Caco-2 (cell line): ENCODE measurements around the gene EPS15. TPM values are rescaled to one million over a fixed set of nuclear protein-coding genes. Genes with fewer than 3 reads are reported as not detected.

Experiments
- BruUV-seq: library from RNA; stranded (reverse); fragments of 400-500 nt; replicated peaks from 2 replicates; lab custom pipeline; 2021; lab: Mats Ljungman, UMichigan
- CTCF ChIA-PET: fragments of 300-600 bp; sonication (Branson Sonifier 250); formaldehyde crosslinking; loops from one replicate; lab custom pipeline; 2022; ENCODE audit warnings: antibody characterized with exemption; lab: Charles Lee
- POLR2A ChIA-PET: fragments of 300-600 bp; sonication (Branson Sonifier 250); formaldehyde crosslinking; loops from one replicate; lab custom pipeline; 2022; ENCODE audit warnings: antibody characterized with exemption; lab: Charles Lee
- DNase-seq, 2 experiments: peaks; one replicate each; pipeline versions ENCODE4 v3.0.0 to v3.0.0-alpha.2; 2020 to 2022
- H3K27me3 ChIP-seq: replicated peaks from 2 replicates; pipeline ENCODE4 v1.6.0; 2011; ENCODE audit warnings: low read length; ENCODE audit not compliant: control insufficient read depth, insufficient read depth
- H3K36me3 ChIP-seq: 2 replicates; pipeline ENCODE4 v1.5.1; 2011; ENCODE audit warnings: low read length; ENCODE audit not compliant: control insufficient read depth, insufficient read depth
- H3K4me1 ChIP-seq: fragments of 250-450 bp; sonication (Bioruptor Pico); 2 replicates; pipeline ENCODE4 v1.5.1; 2020; ENCODE audit warnings: mild to moderate bottlenecking
- H3K4me3 ChIP-seq: 2 replicates; pipeline ENCODE4 v1.5.1; 2011; ENCODE audit warnings: low read depth, mild to moderate bottlenecking, control low read depth, low read length
- H3K9me3 ChIP-seq: fragments of 250-450 bp; sonication (Bioruptor Pico); 2 replicates; pipeline ENCODE4 v1.5.1; 2020; ENCODE audit warnings: mild to moderate bottlenecking, moderate library complexity
- H3K27ac Mint-ChIP-seq: one replicate; pipeline ENCODE4 v1.8.0; 2022; ENCODE audit warnings: mixed read lengths; ENCODE audit not compliant: unreplicated experiment
- H3K27me3 Mint-ChIP-seq: one replicate; pipeline ENCODE4 v1.8.0; 2022; ENCODE audit warnings: mixed read lengths; ENCODE audit not compliant: insufficient read depth, unreplicated experiment
- H3K36me3 Mint-ChIP-seq: one replicate; pipeline ENCODE4 v1.8.0; 2022; ENCODE audit warnings: mild to moderate bottlenecking, mixed read lengths; ENCODE audit not compliant: insufficient read depth, unreplicated experiment
- H3K4me1 Mint-ChIP-seq: one replicate; pipeline ENCODE4 v1.8.0; 2022; ENCODE audit warnings: low read depth, mixed read lengths; ENCODE audit not compliant: unreplicated experiment
- H3K4me3 Mint-ChIP-seq: one replicate; pipeline ENCODE4 v1.8.0; 2022; ENCODE audit warnings: mild to moderate bottlenecking, moderate library complexity, mixed read lengths; ENCODE audit not compliant: unreplicated experiment
- H3K9me3 Mint-ChIP-seq: one replicate; pipeline ENCODE4 v1.8.0; 2022; ENCODE audit warnings: mixed read lengths; ENCODE audit not compliant: unreplicated experiment
- intact Hi-C: fragments of 100-400 bp; cut with micrococcal nuclease; formaldehyde crosslinking; loops from one replicate; pipeline ENCODE4 v1.10.0; 2022; ENCODE audit not compliant: unreplicated experiment
- total RNA-seq: library from RNA; stranded (reverse); gene quantifications from 2 replicates; pipeline ENCODE4 v1.2.3, GENCODE V29; 2022
- TF ChIP-seq, protein P1 (sequence below), 2 experiments: fragments of 200-600 bp in 1 of 2; IDR thresholded peaks; 1 replicate in 1 of 2; 2 replicates in 1 of 2; pipeline versions ENCODE4 v1.5.1 to v1.8.0; 2011 to 2022; ENCODE audit warnings: antibody characterized with exemption in 1 of 2, control low read depth in 1 of 2, inconsistent platforms in 1 of 2, low read depth in 1 of 2, low read length in 1 of 2, mild to moderate bottlenecking in 1 of 2, moderate library complexity in 1 of 2; ENCODE audit not compliant: insufficient read depth in 1 of 2, severe bottlenecking in 1 of 2, unreplicated experiment in 1 of 2

Gene EPS15
- total RNA-seq, 1 experiment from 2014 or later: 41.5 TPM

DNA sequence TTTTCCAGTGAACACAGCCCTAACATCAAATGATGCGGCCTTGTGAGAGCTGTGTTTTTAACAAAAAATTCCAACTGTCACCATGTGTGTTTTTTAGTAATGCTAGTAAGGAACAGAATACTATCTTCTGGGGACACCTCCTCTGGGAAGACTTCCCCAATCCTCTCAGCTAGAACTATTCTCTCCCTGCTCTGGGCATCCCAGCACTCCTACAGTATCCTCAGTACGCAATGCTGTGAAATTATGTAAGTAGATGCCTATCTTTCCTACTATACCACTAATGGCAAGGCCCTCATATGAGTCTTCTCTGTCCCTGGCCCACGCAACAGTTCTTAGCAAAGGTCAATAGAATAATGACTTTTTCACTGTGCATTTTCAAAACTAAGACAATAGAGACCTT lies 169.2 kb downstream of the EPS15 start:
- no peaks in the 10 kb centered on the region for H3K27me3 ChIP-seq
- H3K27me3 Mint-ChIP-seq: no peaks in the 10 kb centered on the region
- peaks cover 6% of the 10 kb centered on the region for H3K36me3 Mint-ChIP-seq
- ChIA-PET CTCF (no interaction called here), POLR2A (no interaction called here)
- BruUV-seq: no TSS peak
- no peaks in the 10 kb centered on the region for H3K9me3 ChIP-seq
- no peaks in the 10 kb centered on the region for H3K9me3 Mint-ChIP-seq
- DNase-seq: no peak
- H3K4me3 ChIP-seq: no peak overlapping the region
- H3K4me3 Mint-ChIP-seq: no peak overlapping the region
- peaks cover 10% of the 10 kb centered on the region; the same call in 1 of the 2 replicates for H3K4me1 ChIP-seq
- H3K4me1 Mint-ChIP-seq: no peaks in the 10 kb centered on the region
- intact Hi-C loops: no loop called here
- no peak overlapping the region for H3K27ac Mint-ChIP-seq
- no peaks in the 10 kb centered on the region for H3K36me3 ChIP-seq
- TF ChIP-seq, protein P1, sequence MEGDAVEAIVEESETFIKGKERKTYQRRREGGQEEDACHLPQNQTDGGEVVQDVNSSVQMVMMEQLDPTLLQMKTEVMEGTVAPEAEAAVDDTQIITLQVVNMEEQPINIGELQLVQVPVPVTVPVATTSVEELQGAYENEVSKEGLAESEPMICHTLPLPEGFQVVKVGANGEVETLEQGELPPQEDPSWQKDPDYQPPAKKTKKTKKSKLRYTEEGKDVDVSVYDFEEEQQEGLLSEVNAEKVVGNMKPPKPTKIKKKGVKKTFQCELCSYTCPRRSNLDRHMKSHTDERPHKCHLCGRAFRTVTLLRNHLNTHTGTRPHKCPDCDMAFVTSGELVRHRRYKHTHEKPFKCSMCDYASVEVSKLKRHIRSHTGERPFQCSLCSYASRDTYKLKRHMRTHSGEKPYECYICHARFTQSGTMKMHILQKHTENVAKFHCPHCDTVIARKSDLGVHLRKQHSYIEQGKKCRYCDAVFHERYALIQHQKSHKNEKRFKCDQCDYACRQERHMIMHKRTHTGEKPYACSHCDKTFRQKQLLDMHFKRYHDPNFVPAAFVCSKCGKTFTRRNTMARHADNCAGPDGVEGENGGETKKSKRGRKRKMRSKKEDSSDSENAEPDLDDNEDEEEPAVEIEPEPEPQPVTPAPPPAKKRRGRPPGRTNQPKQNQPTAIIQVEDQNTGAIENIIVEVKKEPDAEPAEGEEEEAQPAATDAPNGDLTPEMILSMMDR (IDR thresholded peaks at IDR 0.05; ENCODE audit: insufficient read depth in 1 of 2, low read depth in 1 of 2, low read length in 1 of 2, severe bottlenecking in 1 of 2, unreplicated experiment in 1 of 2): no peak

DNA sequence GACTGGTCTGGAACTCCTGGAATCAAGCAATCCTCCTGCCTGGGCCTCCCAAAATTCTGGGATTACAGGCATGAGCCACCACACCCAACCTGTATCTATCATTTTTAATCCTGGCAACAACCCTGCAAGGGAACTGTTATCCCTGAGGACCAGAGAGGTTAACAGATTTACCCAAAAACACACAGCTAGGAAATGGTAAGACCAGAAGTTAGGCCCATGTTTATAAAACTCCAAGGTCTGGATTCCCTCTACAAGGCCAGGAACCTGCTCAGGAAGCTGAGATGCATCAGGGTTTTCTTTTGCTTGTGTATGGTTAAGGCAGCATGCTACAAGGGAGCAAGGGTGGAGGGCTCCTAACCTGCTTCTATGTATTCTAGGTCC lies 170.9 kb downstream of the EPS15 start:
- ChIA-PET CTCF (no interaction called here), POLR2A (no interaction called here)
- no peaks in the 10 kb centered on the region for H3K36me3 ChIP-seq
- Mint-ChIP-seq H3K4me1 (peaks cover 7% of the 10 kb centered on the region), H3K9me3 (no peaks in the 10 kb centered on the region), H3K36me3 (peaks cover 6% of the 10 kb centered on the region), H3K4me3 (no peak overlapping the region), H3K27ac (no peak overlapping the region), H3K27me3 (no peaks in the 10 kb centered on the region)
- DNase-seq: no peak
- peaks cover 10% of the 10 kb centered on the region; the same call in 1 of the 2 replicates for H3K4me1 ChIP-seq
- H3K4me3 ChIP-seq: no peak overlapping the region
- no TSS peak for BruUV-seq
- no peaks in the 10 kb centered on the region for H3K9me3 ChIP-seq
- TF ChIP-seq, protein P1 (IDR thresholded peaks at IDR 0.05; ENCODE audit: insufficient read depth in 1 of 2, low read depth in 1 of 2, low read length in 1 of 2, severe bottlenecking in 1 of 2, unreplicated experiment in 1 of 2): no peak
- H3K27me3 ChIP-seq: no peaks in the 10 kb centered on the region
- intact Hi-C loops: no loop called here

DNA sequence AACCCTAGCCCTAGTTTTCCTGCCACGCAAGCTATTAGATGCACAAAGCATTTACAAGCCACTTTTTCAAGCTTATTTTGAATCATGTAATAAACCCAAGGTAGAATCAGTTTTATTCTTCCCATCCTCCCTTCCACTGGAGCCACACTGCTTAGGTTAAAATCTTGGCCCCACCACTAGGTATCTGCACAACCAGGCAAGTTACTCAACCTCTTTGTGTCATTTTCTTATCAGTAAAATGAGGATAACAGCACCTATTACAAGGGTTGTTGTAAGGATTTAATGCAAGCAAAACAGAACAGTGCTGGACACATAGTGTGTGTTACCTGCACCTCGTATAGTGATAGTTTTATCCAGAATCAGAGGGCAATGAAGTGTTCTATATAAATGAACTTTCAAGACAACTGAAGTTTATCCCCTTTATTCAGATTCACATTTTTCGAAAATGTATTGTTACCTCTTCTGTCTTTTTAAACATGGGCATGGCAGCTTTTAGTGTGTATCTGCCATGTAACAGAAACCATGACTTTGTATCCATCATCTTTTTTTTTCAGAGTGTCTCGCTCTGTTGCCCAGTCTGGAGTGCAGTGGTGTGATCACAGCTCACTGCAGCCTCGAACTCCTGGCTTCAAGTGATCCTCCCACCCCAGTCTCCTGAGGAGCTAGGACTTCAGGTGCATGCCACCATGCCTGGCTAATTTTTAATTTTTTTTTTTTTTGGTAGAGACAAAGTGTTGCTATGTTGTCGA lies 171.5 kb downstream of the EPS15 start:
- Histone ChIP-seq H3K4me1 (peaks cover 10% of the 10 kb centered on the region; the same call in 1 of the 2 replicates), H3K4me3 (no peak overlapping the region), H3K27me3 (no peaks in the 10 kb centered on the region), H3K9me3 (no peaks in the 10 kb centered on the region), H3K36me3 (no peaks in the 10 kb centered on the region)
- Mint-ChIP-seq H3K9me3 (no peaks in the 10 kb centered on the region), H3K4me3 (no peak overlapping the region), H3K27ac (no peak overlapping the region), H3K27me3 (no peaks in the 10 kb centered on the region), H3K36me3 (peaks cover 6% of the 10 kb centered on the region), H3K4me1 (peaks cover 7% of the 10 kb centered on the region)
- DNase-seq: no peak
- TF ChIP-seq, protein P1 (IDR thresholded peaks at IDR 0.05; ENCODE audit: insufficient read depth in 1 of 2, low read depth in 1 of 2, low read length in 1 of 2, severe bottlenecking in 1 of 2, unreplicated experiment in 1 of 2): no peak
- no TSS peak for BruUV-seq
- ChIA-PET POLR2A (no interaction called here), CTCF (no interaction called here)
- intact Hi-C loops: no loop called here
